ENCODE measurements around the gene OSTF1.
A peak's percentile ranks its signal among the peaks of the same experiment; 100 is the strongest.

Gene OSTF1

DNA sequence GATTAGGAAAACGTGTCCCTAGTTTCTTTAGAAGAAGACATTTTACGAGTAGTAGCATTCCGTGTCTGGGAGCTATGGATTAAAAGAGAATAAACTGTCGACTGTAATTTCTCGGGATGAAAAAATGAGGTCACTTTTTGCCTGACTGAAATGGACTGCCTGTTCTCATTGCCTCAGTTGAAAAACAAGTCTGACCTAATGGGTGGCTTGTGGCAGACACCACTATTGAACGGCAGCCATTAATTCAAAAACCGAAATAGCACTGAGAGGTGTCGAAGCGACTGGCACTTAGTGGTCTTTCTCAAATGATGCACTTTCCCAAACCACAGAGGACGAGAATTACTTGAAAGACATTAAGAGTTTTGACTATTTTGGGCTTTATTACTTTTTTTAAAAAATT, 35.4 kb downstream of the OSTF1 start:
- no peak for DNase-seq

DNA sequence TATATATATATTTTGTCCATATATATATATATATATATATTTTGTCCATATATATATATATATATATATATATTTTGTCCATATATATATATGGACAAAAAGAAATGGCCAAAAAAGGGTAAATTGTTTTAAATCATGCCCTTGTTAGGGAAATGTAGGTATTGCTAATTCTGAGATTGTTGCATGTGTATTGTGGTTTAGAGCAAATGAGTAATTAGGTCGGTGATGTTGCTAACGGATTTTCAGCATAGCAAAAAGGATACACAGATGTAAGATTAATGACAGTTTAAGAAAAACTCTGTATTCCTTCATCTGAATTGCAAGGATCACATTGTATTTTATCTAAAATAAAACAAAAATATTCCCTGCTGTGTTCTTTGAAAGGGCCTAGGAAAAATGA, 40.2 kb downstream of the OSTF1 start:
- DNase-seq, result no peak

DNA sequence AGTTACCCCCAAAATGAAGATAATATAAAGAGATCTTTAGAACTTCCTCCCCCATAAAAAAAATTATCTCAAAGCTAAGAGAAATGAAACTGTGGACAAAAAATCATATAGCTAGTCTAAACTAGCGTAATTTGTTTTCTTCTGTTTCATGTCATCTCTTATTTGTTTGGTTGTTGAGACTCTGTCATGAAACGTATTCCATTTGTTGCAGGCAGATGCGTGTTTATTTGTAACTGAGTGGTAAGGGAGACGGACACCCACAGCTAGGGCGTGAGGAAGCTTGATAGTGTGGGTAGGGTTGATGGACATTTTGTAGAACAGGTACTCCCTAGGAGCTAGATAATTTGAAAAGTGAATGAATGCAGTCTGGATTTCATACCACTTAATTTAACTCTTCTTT, 41.9 kb downstream of the OSTF1 start:
- DNase-seq, result no peak

DNA sequence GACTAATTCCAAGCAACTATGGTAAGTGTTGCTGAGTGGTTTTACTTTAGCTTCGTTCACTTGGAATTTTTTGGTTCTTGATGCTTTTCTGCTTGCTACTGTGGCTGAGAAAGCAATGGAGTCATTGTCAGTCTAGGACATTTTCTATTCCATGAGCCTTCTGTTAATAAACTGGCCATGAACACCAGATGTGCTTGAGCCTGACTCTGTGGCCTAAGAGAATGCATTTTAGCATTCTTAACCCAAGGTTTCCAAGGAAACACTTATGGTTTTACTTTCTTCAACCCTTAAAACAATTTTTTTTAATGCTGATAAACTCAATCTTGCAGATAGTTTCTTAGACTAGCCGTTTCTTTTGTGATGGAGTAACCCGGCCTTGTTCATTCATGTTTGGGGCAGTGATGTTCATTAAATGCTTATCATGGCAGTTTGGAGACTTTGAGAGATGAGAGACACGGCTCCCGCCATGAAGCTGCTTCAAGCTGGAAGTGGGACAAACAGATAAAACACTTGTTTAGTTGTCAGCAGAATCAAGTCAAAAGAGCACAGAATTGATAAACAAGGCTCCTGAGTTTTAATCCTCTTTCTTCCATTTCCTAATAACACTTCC, 42.4 kb downstream of the OSTF1 start:
- DNase-seq, result no peak

DNA sequence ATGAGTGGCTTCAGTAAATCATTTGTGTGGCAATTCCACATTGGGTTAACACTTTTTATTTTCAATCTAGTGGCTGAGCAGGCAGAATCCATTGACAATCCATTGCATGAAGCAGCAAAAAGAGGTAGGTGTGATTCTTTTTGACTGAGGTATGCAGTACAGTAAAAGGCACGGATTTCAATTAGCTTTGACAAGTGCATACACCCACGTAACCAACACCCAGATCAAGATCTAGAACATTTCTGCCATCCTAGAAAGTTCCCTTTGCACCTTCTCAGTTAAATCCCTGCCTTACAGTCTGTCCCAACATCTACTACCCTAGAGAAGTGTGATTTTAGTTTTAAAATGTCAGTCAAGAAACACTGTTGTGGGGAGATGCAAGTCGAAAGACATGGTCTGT, 43.4 kb downstream of the OSTF1 start:
- DNase-seq, result no peak

DNA sequence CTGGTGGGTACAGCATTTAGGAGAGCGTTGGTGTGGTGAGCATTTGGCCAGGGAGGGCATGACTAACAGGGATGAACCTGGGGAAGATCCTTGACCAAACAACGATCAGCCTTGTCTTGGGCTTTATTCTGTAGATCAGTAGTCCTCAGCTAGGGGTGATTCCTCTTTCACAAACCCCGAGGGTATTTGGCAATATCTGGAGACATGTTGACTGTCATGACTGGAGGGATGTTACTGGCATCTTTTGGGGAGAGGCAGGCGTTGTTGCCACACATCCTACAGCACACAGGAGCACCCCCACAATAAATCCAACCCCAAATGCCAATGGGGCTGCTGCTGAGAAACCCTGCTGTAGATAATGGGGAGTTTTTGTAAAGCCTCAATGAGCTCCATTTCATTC, 43.9 kb downstream of the OSTF1 start:
- DNase-seq, result peak in 1 of 2 donors; percentile 29

DNA sequence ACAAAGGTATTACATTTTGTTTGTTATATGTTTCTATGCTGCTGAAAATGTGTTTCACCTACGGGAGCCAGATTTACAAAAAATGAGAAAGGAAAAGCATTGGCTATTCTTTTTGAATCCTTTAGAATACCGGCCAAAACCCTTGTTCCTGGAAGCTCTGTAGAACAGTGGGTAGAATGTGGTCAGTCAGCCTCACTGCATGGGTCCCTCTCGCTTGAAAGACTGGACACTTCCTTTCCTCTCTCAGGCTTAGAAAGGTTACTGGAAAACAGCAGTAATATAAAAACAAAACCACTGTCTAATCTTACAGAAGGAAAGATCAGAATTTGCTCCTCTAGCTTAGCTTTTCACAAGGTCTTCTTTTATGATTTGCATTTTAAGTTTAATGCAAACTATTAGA, 45.1 kb downstream of the OSTF1 start:
- DNase-seq, result no peak

DNA sequence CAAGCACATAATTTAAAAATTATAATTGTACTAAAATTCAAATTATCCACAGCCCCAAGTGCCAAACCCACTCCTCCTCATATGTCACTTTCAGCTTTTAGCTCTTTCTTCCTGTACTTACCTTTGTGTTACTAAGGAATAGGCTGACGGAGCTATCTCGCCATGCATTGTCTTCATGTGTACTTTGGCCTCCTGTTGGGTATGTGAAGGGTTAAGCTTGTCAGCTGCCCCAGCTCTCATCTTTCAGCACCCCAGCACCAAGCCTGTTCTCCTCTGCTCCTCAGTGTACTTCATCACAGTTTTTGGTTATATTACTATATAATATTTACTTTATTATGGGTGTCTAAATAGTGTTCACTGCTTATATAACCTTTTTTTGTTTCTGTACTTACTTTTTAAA, 46.2 kb downstream of the OSTF1 start:
- DNase-seq, result no peak

DNA sequence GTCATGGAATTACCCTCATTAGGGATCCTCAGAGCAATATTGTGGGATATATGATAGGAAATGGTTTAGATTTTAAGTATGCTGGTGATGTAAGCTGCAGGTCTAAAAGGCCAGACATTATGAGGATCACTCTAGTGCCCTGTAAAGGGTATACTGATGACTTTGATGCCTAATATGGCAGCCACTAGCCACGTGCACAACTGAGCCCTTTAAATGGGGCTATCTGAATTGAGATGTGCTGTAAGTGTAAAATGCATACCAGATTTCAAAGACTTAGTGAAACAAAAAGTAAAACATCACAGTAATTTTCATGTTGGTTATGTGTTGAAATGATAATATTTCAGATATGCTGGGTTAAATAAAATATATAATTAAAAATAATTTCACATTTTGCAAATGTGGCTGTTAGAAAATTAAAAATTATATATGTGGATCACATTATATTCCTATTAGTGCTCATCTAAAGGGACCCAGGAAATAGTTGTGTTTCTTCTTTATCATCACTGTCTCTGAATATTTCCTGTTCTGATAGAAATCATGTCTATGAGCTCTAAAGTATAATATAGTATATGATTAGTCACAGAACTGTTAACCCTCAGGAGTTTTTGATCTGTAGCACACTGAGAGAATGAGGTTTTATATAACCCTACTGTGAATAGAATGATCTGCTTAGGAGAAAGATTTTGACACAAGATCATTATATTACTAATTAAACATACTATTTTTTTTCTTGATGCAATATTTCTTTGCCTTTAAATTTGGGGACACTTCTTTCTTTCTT, 50.1 kb downstream of the OSTF1 start:
- DNase-seq, result no peak

DNA sequence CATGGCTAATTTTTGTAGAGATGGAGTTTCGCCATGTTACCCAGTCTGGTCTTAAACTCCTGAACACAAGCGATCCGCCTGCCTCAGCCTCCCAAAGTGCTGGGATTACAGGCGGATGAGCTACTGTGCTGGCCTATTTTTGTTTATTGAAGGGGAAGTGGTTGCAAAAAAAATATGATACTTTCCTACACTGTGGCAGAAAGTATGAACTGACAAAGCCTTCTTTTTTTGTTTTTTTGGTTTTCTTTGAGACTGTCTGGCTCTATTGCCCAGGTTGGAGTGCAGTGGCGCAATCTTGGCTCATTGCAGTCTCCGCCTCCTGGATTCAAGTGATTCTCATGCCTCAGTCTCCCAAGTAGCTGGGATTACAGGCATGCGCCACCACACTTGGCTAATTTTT, 50.9 kb downstream of the OSTF1 start:
- DNase-seq, result no peak

DNA sequence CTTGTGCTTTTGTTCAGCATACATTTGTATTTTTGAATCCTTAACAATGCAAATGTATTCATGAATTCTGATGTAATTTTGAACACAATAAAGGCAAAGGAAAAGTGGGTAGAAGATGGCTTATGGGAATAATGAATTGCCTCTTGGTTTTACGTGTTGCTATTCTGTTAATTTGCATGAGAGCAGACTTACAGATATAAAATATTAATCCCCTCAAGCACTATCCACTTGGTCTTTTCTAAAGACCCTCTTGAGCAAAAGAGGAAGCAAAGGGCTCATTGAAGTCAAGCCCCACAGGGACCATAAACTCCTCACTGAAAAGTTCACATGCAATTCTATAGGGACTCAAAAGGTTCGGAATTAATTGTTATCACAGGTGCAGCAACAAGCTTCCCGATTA, 51.9 kb downstream of the OSTF1 start:
- DNase-seq, result no peak

DNA sequence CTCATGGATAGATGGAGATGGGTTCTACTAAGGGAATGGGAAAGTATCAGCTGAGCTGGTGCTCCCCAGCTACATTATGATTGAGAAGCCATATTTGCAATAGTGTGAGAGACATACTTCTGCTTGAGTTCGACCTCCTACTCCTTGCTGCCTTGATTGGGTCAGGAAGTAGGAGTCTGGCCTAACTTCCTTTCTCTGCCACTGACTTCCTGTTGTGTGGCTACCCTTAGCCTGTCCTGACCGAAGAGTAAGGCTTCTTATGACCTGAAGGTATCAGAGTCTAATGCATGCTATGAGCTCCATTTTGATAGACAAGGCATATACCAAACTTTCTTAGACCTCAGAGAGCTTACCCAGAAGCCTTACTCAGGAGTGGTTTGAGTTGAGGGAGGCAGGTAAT, 53.9 kb downstream of the OSTF1 start:
- DNase-seq, result peak; percentile 66 to 69

DNA sequence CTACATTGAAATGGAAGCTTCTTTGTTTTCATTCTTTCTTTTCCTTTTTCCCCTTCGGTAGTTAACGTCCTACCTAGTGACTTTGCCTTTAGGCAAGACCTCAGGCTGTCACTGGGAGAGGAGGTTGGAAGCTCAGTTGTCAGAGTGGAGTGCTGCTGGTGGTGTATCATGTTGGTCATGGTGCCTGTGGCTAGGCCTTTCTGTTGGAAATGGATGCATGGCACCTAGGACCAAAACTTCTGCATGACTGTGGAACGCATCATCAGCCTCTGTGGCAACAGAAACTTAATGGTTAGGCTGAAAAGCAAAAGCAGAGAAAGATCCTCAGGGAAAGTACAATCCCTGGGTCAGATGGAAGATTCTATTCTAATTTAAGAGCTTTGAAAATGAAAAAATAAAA, 57.9 kb downstream of the OSTF1 start:
- no peak for DNase-seq

DNA sequence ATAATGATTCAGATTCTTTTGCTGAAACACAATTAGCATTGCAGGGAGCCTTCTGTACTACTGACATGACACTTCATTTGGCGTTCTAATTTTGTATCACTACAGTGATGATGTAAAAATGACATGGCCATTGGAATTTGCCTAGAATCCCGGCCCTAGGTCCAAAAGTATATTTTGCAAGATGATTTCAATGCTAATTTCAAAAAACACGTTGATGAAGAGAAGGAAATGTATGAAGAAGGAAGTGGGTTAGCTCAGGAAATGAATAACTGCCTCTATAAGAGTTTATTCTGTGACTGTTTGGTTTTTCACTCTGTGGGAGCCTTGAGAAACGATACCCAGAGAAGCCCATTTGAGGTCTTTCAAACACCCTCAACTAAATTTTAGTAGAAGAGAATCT, 59.3 kb downstream of the OSTF1 start:
- peak; percentile 13 to 35 for DNase-seq

DNA sequence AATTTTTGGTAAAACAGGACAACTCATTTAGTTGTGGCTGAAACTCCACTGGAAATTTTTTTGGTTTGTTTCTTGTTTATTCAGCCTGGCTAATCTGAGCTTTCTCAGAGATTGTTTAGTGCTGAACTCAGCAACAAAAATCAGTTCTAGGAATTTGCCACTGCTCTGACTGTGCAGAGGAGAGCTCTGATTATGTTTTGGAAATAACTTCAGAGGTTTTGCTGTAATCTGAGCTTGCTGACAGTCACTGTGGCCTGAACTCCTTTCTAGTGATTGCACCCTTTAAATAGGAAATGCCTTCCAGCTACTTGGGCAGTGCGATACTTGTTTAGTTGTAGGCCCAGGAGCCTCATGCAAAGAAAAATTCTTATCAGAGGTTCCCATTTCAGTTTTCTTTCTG, 60.2 kb downstream of the OSTF1 start:
- DNase-seq, result peak in 1 of 2 donors; percentile 21

DNA sequence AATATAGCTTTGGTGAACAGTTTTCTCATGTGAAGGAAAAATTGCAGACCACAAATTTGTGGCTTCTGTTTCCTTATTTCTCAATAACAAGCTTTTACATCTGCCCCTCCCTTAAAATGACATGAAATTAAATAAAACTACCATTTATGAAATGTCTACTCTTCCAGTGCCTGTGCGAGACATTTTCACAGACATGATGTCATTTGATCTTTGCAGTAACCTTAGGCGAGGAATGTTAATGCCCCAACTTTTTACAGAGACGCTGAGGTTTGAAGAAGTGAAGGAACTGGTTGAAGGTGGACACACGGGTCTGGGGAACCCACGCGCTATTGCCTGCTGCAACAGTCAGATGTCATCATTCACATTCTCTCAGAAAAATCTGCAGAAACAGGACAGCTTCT, 61.5 kb downstream of the OSTF1 start:
- peak; percentile 61 to 63 for DNase-seq

DNA sequence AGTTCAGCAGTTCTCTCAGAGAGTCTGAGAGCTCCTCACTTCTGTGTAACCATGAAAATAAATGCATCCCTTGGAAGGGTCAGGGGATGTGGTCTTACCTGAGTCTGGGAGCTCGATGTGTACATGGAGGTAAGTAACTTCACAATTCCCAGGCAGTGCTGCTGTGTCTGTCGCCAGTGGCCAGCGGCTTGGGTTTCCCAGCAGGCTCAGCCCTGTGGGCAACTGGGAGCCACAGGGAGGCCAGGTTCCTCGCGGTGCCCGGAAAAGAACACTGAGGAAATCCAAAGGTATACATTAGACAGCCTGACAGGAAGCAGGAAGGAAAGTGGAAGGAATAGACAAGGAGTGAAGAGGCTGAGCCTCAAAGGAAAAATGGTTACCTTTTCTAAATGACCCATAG, 62.2 kb downstream of the OSTF1 start:
- no peak for DNase-seq

DNA sequence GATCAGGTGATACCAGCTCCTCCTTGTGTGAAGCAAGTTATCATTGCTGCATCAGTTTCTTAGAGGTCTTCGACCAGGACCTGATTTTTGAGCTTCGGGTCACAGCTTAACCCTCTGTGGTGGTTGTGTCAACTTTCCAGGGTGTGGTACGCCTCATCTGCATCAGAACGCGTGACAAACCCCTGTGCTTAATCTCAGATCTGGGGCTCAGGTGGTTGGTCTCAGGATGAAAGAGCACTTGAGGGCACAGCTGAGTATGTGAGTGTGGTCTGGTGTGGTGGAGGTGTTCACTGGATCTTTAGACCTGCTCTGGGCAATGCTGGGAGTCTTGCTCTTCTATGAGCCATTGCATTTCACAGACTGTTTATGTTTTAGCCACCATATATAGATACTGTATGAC, 64.1 kb downstream of the OSTF1 start:
- DNase-seq, result no peak

DNA sequence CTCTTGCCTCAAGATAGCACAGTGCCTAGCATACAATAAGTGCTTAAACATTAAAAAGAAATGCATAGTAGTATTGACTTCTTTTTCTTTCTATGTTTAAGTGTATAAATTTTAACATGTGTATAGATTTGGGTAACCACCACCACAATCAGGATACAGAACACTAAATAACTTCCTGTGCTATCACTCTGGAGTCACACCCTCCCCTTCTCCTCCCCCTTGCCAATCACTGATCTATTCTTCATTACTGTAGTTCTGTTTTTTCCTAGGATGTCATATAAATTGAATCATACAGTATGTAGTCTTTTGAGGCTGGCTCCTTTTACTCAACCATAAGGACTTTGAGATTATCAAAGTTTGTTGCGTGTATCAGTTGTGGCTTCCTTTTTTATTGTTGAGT, 68.5 kb downstream of the OSTF1 start:
- DNase-seq, result no peak

DNA sequence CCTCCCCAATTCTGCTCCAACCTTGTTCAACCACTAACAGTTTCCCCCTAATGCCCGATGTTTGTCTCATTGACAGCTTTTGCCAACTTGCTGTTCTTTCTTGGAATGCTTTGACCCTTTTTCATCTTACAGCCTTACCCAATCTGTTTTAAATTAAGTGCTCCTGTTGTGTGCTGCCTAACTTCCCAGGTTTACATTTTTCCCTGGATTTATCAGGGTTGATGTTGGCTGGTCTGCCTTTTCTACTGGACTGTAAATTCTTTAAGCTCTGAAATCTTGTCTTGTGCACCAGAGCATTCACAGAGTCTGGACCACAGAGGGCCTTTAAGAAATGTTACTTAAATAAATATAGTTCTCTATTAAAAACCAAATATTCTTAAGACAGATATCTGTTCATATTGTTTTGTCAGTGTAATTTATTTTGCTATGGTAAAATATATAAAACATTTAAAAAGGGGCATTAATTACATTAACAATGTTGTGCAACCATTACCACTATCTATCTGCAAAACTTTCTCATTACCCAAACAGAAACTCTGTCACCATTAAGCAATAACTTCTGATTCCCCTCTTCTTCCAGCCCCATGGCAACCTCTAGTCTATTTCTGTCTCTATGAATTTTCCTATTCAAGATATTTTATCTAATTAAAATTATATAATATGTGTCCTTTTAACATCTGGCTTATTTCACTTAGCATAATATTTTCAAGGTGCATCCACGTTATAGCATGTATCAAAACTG, 73.0 kb downstream of the OSTF1 start:
- DNase-seq, result no peak

DNA sequence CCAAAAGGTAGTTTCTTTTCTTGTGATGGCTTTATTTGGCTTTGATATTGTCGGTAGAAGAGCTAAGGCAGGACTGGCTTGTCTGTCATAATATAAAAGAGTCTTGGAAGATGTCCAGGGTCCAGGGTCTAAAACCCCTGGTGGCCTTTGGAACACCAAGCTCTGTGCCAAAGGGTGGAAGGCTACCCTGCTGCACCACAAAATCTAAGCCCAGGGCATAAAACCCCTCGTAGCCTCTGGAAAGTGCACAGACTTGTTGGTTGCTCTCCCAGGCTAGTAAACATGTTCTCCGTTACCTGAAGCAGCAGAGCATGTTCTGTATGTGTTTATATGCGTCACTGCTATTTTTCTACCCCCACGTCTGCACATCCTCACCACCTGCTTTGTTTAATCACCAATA, 75.5 kb downstream of the OSTF1 start:
- no peak for DNase-seq

DNA sequence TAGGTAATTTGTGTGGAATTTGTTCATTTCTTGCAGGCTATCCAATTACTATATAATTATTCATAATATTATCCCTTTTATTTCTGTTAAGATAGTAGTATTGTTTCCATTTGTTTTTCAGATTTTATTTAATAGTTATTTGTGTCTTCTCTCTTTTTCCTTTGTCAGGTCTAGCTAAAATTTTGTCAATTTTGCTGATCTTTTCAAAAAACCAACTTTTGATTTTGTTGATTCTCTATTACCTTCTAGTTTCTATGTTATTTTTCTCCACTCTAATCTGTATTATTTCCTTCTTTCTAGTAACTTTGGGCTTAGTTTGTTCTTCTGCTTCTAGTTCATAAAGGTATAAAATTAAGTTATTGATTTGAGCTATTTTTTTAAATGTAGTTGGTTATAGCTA, 76.3 kb downstream of the OSTF1 start:
- no peak for DNase-seq

DNA sequence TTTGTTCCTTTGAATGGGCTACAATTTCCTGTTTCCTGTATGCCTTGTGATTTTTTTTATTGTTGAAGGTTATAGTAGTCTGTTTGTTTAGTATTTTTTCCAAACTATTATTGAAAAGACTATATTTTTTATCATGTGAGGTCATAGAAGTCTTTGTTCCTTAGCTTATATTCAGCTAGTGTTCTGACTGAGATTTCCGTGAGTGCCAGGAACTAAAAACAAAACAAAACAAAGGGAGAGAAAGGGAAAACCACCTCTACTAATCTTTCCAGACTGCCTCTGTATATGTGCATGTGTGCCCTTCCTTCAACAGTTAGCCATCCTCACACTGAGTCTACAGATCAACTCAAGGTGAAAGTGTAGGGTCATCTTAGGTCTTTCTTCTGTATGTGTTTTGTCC, 79.0 kb downstream of the OSTF1 start:
- no peak for DNase-seq
